ENCODE measurements around the gene CACNA2D3. TPM values are rescaled to one million over a fixed set of nuclear protein-coding genes. Genes with fewer than 3 reads are reported as not detected.
A peak's percentile ranks its signal among the peaks of the same experiment; 100 is the strongest.

CACNA2D3 gene
- total RNA-seq, 6 donors from 2014 or later, result 2.9 to 16.8 (median 4.9) TPM

DNA sequence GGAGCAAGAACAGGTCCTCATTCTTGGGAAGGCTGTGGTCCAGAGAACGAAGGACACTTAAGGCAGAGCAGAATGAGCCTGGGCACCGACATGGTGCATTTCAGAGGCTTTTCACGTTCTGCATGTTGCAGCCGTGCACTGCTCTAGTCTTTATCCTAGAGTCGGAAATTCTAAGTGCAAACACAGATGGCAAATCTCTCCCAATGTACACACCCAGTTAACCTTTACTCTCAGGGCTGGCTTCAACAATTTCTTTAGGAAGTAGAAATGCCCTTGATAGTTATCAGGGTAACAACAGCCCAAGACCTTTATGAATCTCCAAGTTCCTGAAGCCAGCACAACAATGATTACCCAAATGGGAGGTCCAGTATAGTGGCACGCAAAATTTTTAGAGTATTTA lies 844.6 kb downstream of the CACNA2D3 start:
- no peak for TF ChIP-seq POLR2AphosphoS5 (IDR thresholded peaks at IDR 0.05)
- TF ChIP-seq EP300 (IDR thresholded peaks at IDR 0.05), result no peak
- TF ChIP-seq, protein P1, sequence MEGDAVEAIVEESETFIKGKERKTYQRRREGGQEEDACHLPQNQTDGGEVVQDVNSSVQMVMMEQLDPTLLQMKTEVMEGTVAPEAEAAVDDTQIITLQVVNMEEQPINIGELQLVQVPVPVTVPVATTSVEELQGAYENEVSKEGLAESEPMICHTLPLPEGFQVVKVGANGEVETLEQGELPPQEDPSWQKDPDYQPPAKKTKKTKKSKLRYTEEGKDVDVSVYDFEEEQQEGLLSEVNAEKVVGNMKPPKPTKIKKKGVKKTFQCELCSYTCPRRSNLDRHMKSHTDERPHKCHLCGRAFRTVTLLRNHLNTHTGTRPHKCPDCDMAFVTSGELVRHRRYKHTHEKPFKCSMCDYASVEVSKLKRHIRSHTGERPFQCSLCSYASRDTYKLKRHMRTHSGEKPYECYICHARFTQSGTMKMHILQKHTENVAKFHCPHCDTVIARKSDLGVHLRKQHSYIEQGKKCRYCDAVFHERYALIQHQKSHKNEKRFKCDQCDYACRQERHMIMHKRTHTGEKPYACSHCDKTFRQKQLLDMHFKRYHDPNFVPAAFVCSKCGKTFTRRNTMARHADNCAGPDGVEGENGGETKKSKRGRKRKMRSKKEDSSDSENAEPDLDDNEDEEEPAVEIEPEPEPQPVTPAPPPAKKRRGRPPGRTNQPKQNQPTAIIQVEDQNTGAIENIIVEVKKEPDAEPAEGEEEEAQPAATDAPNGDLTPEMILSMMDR (IDR thresholded peaks at IDR 0.05), result no peak
- TF ChIP-seq POLR2A (IDR thresholded peaks at IDR 0.05), result no peak
- H3K27ac ChIP-seq, result no peak overlapping the region
- H3K4me3 ChIP-seq, result no peak overlapping the region

DNA sequence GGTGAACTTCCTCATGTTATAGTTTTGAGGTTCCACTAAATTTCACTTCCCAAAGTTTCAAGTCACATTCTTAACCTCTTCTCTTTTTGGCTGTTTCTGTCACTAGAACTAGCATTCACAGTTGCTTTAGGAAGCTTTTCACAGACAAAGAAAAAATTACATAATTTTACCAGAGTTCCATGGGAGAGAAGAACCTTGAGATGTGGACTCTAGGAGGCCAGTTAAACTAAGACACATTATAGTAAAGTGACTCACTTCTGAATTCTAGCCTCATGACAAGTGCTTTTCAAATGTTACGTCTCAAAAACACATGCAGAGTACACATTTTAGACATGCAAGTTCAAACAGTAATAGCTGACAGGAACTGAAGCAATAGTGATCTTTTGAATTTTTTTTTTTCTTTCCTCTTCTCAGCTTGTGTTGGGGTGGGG lies 845.4 kb downstream of the CACNA2D3 start:
- TF ChIP-seq POLR2AphosphoS5 (IDR thresholded peaks at IDR 0.05), result no peak
- no peak for TF ChIP-seq POLR2A (IDR thresholded peaks at IDR 0.05)
- 49 to 54% methylated on average over 1 of the region's 1 CpG for WGBS, 2 donors
- DNase-seq (no peak), ATAC-seq (ENCODE audit: low FRiP score in 2 of 2) (peak; percentile 49 to 60)
- no peaks in the 10 kb centered on the region for H3K9me3 ChIP-seq
- no peak overlapping the region for H3K27ac ChIP-seq
- H3K4me3 ChIP-seq, result no peak overlapping the region
- no peaks in the 10 kb centered on the region for H3K36me3 ChIP-seq
- H3K4me1 ChIP-seq, result no peaks in the 10 kb centered on the region
- H3K27me3 ChIP-seq, result no peaks in the 10 kb centered on the region

More for the DNA sequence above, 844.6 kb downstream of the CACNA2D3 start:
- Histone ChIP-seq H3K36me3 (no peaks in the 10 kb centered on the region), H3K27me3 (no peaks in the 10 kb centered on the region), H3K4me1 (no peaks in the 10 kb centered on the region), H3K9me3 (no peaks in the 10 kb centered on the region)
- WGBS, 2 donors, result 62 to 67% methylated on average over 6 of the region's 6 CpGs
- no peak for DNase-seq
- ATAC-seq (ENCODE audit: low FRiP score in 2 of 2), result no peak

DNA sequence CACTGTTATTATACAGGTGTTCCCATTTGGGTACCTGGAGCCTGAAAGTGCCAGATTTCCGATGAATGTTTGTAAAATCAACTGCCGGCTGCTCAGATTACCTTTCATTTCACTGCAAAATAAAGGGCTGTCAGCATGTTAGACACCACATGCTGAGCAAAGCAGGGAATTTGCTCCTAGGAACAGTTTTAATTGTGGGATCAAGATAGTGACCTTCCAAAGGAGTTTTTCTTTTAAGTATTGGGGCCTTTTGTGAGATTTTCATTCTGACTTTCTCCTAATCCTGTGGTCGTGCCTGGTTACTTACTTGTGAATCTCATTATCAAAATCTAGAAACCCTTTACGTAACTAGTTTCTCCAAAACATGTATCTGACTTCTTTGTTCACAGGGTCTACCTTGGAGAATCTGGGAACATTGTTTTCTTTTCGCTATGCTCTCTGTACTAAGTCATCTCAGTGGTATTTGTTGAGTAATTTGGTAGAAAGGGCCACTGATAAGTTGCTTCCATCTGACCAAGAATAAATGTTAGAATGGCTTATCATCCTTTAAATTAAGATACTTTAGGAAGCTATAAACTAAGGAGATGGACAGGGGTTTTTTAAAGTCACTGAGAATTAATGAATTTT lies 846.3 kb downstream of the CACNA2D3 start:
- Histone ChIP-seq H3K4me1 (no peaks in the 10 kb centered on the region), H3K36me3 (no peaks in the 10 kb centered on the region), H3K27me3 (no peaks in the 10 kb centered on the region), H3K9me3 (no peaks in the 10 kb centered on the region), H3K27ac (no peak overlapping the region), H3K4me3 (no peak overlapping the region)
- WGBS, 2 donors, result 77 to 85% methylated on average over 5 of the region's 5 CpGs
- no peak for DNase-seq
- no peak for ATAC-seq (ENCODE audit: low FRiP score in 2 of 2)
- TF ChIP-seq, protein P1 (IDR thresholded peaks at IDR 0.05), result no peak

DNA sequence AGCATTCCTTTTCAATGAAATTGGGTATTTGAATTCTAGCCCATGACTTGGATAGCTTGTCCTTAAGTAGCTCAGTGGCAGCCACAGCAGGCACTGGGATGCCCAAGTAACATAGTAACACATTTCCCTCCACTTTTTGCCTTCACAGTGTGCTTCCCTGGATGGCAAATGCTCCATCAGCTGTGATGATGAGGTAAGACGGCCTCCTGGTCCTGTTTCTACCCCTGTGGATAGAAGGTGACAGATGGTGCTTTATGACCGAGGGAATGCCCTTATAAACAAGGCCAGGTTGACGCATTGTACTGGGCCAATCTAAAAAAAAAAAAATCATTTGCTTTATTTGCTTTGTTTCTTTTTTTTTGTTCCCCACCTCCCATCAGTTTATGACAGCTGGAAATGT lies 847.3 kb downstream of the CACNA2D3 start:
- H3K4me1 ChIP-seq, result no peaks in the 10 kb centered on the region
- 93 to 97% methylated on average over 3 of the region's 3 CpGs for WGBS, 2 donors
- no peak for TF ChIP-seq POLR2AphosphoS5 (IDR thresholded peaks at IDR 0.05)
- TF ChIP-seq, protein P1 (IDR thresholded peaks at IDR 0.05), result no peak
- no peak for TF ChIP-seq POLR2A (IDR thresholded peaks at IDR 0.05)
- no peak for TF ChIP-seq EP300 (IDR thresholded peaks at IDR 0.05)
- no peak overlapping the region for H3K27ac ChIP-seq
- no peaks in the 10 kb centered on the region for H3K36me3 ChIP-seq
- no peak for DNase-seq
- ATAC-seq (ENCODE audit: low FRiP score in 2 of 2), result no peak
- no peak overlapping the region for H3K4me3 ChIP-seq
- H3K9me3 ChIP-seq, result no peaks in the 10 kb centered on the region
- H3K27me3 ChIP-seq, result no peaks in the 10 kb centered on the region

DNA sequence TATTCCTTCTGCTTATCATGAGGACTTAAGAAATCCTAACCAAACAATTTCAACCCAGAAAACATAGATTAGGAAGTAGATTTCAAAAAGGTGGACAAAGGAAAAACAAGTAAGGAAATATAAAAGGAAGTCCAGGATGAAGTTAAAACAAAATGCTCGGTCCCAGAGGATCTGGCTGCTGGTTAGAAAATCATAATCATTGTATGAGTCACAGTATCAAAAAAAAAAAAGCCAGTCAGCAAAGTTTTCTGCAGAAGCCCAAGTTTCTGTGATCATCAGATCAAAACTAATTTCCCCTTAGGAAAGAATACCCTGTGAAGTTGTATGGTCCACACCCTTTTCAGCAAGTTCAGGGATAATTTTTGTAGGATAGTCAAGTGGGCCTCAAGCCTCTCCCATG lies 848.5 kb downstream of the CACNA2D3 start:
- 32 to 40% methylated on average over 1 of the region's 1 CpG for WGBS, 2 donors
- H3K4me1 ChIP-seq, result no peaks in the 10 kb centered on the region
- no peaks in the 10 kb centered on the region for H3K27me3 ChIP-seq
- no peak overlapping the region for H3K4me3 ChIP-seq
- DNase-seq (no peak), ATAC-seq (ENCODE audit: low FRiP score in 2 of 2) (peak in 1 of 2 donors; percentile 53)
- TF ChIP-seq, protein P1 (IDR thresholded peaks at IDR 0.05), result no peak
- no peak for TF ChIP-seq POLR2A (IDR thresholded peaks at IDR 0.05)
- TF ChIP-seq POLR2AphosphoS5 (IDR thresholded peaks at IDR 0.05), result no peak
- TF ChIP-seq EP300 (IDR thresholded peaks at IDR 0.05), result no peak
- no peaks in the 10 kb centered on the region for H3K36me3 ChIP-seq
- H3K9me3 ChIP-seq, result no peaks in the 10 kb centered on the region
- no peak overlapping the region for H3K27ac ChIP-seq

All from upper lobe of left lung (tissue), 6 donors.